Measurements from ENCODE around the gene FIGN.

The FIGN gene

GRCh38 chr2:163573652-163574051, 162.2 kb downstream of the FIGN start:
- no peak for TF ChIP-seq CTCF (IDR thresholded peaks at IDR 0.05; ENCODE audit: low read depth, low read length)
- H3K4me3 ChIP-seq (ENCODE audit: low read depth, low read length), result no peak overlapping the region

- no peak overlapping the region for H3K4me3 ChIP-seq (ENCODE audit: low read depth, low read length)
- TF ChIP-seq CTCF (IDR thresholded peaks at IDR 0.05; ENCODE audit: low read depth, low read length), result no peak
Observed at GRCh38 chr2:163572850-163573249, 163.0 kb downstream of the FIGN start.

GRCh38 chr2:163571423-163572102, 164.2 kb downstream of the FIGN start:
- no peak for TF ChIP-seq CTCF (IDR thresholded peaks at IDR 0.05; ENCODE audit: low read depth, low read length)
- H3K4me3 ChIP-seq (ENCODE audit: low read depth, low read length), result no peak overlapping the region

GRCh38 chr2:163570391-163570790, 165.4 kb downstream of the FIGN start:
- no peak for TF ChIP-seq CTCF (IDR thresholded peaks at IDR 0.05; ENCODE audit: low read depth, low read length)
- no peak overlapping the region for H3K4me3 ChIP-seq (ENCODE audit: low read depth, low read length)

- TF ChIP-seq CTCF (IDR thresholded peaks at IDR 0.05; ENCODE audit: low read depth, low read length), result no peak
- no peak overlapping the region for H3K4me3 ChIP-seq (ENCODE audit: low read depth, low read length)
Observed at GRCh38 chr2:163565192-163565591, 170.6 kb downstream of the FIGN start.

- H3K4me3 ChIP-seq (ENCODE audit: low read depth, low read length), result no peak overlapping the region
- TF ChIP-seq CTCF (IDR thresholded peaks at IDR 0.05; ENCODE audit: low read depth, low read length), result no peak
Observed at GRCh38 chr2:163564236-163564635, 171.6 kb downstream of the FIGN start.

- TF ChIP-seq CTCF (IDR thresholded peaks at IDR 0.05; ENCODE audit: low read depth, low read length), result no peak
Observed at GRCh38 chr2:163563336-163563735, 172.5 kb downstream of the FIGN start.

More at GRCh38 chr2:163563336-163563735, 172.5 kb downstream of the FIGN start:
- H3K4me3 ChIP-seq (ENCODE audit: low read depth, low read length), result no peak overlapping the region

Data from WI38 (cell line).